Keratinocyte (primary cell): ENCODE measurements around the gene ENTPD6. TPM values are rescaled to one million over a fixed set of nuclear protein-coding genes. Genes with fewer than 3 reads are reported as not detected.

Experiments
- DNase-seq: peaks from one replicate; pipeline ENCODE4 v3.0.0-alpha.2; 2011; ENCODE audit warnings: low read depth, missing footprints, low spot score
- FAIRE-seq: peaks from 2 replicates; lab custom pipeline; 2011; peaks lifted over from hg19 to GRCh38; lab: Jason Lieb, UNC
- H2AFZ ChIP-seq: 2 replicates; pipeline ENCODE4 v1.6.0; 2012; ENCODE audit warnings: low read length, control low read depth, inconsistent platforms; ENCODE audit not compliant: control insufficient read depth
- H3K27ac ChIP-seq: 2 replicates; pipeline ENCODE4 v1.5.1; 2011; ENCODE audit warnings: low read length; ENCODE audit not compliant: control insufficient read depth, insufficient read depth
- H3K27me3 ChIP-seq: 3 replicates; pipeline ENCODE4 v1.6.0; 2011; ENCODE audit warnings: low read length; ENCODE audit not compliant: control insufficient read depth, insufficient read depth; ENCODE audit errors: extremely low read depth
- H3K36me3 ChIP-seq, 2 experiments: 2 replicates in 1 of 2; 3 replicates in 1 of 2; pipeline ENCODE4 v1.5.1; 2011; ENCODE audit warnings: low read length in 2 of 2, mild to moderate bottlenecking in 1 of 2; ENCODE audit not compliant: control insufficient read depth in 2 of 2, insufficient read depth in 2 of 2; ENCODE audit errors: extremely low read depth in 1 of 2
- H3K4me1 ChIP-seq: 3 replicates; pipeline ENCODE4 v1.5.1; 2011; ENCODE audit warnings: low read length; ENCODE audit not compliant: control insufficient read depth, insufficient read depth; ENCODE audit errors: extremely low read depth
- H3K4me2 ChIP-seq: 3 replicates; pipeline ENCODE4 v1.6.0; 2011; ENCODE audit warnings: low read depth, low read length; ENCODE audit not compliant: control insufficient read depth, insufficient read depth; ENCODE audit errors: extremely low read depth
- H3K4me3 ChIP-seq, 3 experiments: fragments of 200-600 bp in 1 of 3; sonication (generic) in 1 of 3; 2 replicates in 2 of 3; 3 replicates in 1 of 3; pipeline ENCODE4 v1.5.1; 2011 to 2016; ENCODE audit warnings: low read length in 3 of 3, mild to moderate bottlenecking in 3 of 3, control low read depth in 2 of 3, inconsistent platforms in 1 of 3, low read depth in 1 of 3, mixed read lengths in 1 of 3, mixed run types in 1 of 3, moderate library complexity in 1 of 3; ENCODE audit not compliant: control insufficient read depth in 2 of 3, insufficient read depth in 2 of 3; ENCODE audit errors: extremely low read depth in 1 of 3
- H3K79me2 ChIP-seq: 2 replicates; pipeline ENCODE4 v1.6.0; 2012; ENCODE audit warnings: low read length; ENCODE audit not compliant: control insufficient read depth, insufficient read depth
- H3K9ac ChIP-seq: 3 replicates; pipeline ENCODE4 v1.6.0; 2011; ENCODE audit warnings: low read length; ENCODE audit not compliant: control insufficient read depth, insufficient read depth; ENCODE audit errors: extremely low read depth
- H3K9me1 ChIP-seq: 3 replicates; pipeline ENCODE4 v1.6.0; 2011; ENCODE audit warnings: low read length; ENCODE audit not compliant: control insufficient read depth, insufficient read depth; ENCODE audit errors: extremely low read depth
- H3K9me3 ChIP-seq: 2 replicates; pipeline ENCODE4 v1.5.1; 2012; ENCODE audit warnings: low read depth, low read length; ENCODE audit not compliant: control insufficient read depth
- H4K20me1 ChIP-seq: 3 replicates; pipeline ENCODE4 v1.6.0; 2011; ENCODE audit warnings: low read length; ENCODE audit not compliant: control insufficient read depth, insufficient read depth; ENCODE audit errors: extremely low read depth
- CTCF ChIP-seq, 3 experiments: IDR thresholded peaks in 1 of 3; conservative IDR thresholded peaks in 1 of 3; optimal IDR thresholded peaks in 1 of 3; 2 replicates in 2 of 3; 3 replicates in 1 of 3; pipeline versions ENCODE3 to v1.5.1; 2011; ENCODE audit warnings: low read length in 3 of 3, mild to moderate bottlenecking in 3 of 3, moderate library complexity in 2 of 3, control low read depth in 1 of 3, inconsistent platforms in 1 of 3; ENCODE audit not compliant: insufficient read depth in 2 of 3; ENCODE audit errors: extremely low read depth in 1 of 3
- EZH2 ChIP-seq: IDR thresholded peaks from one replicate; pipeline ENCODE4 v1.6.1; 2012; ENCODE audit warnings: inconsistent platforms, mild to moderate bottlenecking, low read length, moderate library complexity
- dilution Hi-C: fragments of 300-500 bp; cut with MboI; formaldehyde crosslinking; loops from one replicate; pipeline ENCODE4 v1.7.0; 2020; ENCODE audit warnings: low sequenced_read_pairs; ENCODE audit not compliant: extremely low pct_ligation_motif_present
- polyA plus RNA-seq, 5 experiments: library from polyadenylated mRNA; depleted of rRNA in 3 of 5; stranded (reverse) in 3 of 5; stranded (forward) in 1 of 5; unstranded in 1 of 5; fragments of >200 nt; gene quantifications; 1 replicate in 1 of 5; 2 replicates in 3 of 5; 3 replicates in 1 of 5; pipeline versions ENCODE4 v1.2.1 to v1.2.3, GENCODE V29; 2011 to 2012; ENCODE audit warnings: missing spikeins in 2 of 5, low read depth in 1 of 5, low replicate concordance in 1 of 5

The ENTPD6 gene
- polyA plus RNA-seq, 1 donor (not counting 4 experiments of a cell fraction or from before 2014, with no cell fraction given) = 57.8 TPM

GRCh38 chr20:25199473-25200260 is 4.2 kb downstream of the ENTPD6 start:
- Histone ChIP-seq H4K20me1 (no peaks in the 10 kb centered on the region), H3K79me2 (peaks cover 69% of the 10 kb centered on the region), H3K9me3 (no peaks in the 10 kb centered on the region), H3K4me3 (no peak overlapping the region), H3K4me2 (no peak overlapping the region), H3K36me3 (peaks cover 1 to 9% of the 10 kb centered on the region in 2 experiments), H3K27ac (no peak overlapping the region), H3K4me1 (peaks cover 22% of the 10 kb centered on the region), H3K9me1 (peaks cover under 1% of the 10 kb centered on the region), H2AFZ (no peak overlapping the region), H3K27me3 (no peaks in the 10 kb centered on the region), H3K9ac (no peak overlapping the region)
- FAIRE-seq (no peak), DNase-seq (no peak)
- dilution Hi-C loops = no loop called here
- TF ChIP-seq EZH2 (no peak), CTCF (optimal IDR thresholded peaks at IDR 0.05 in 1 of 3, IDR thresholded peaks at IDR 0.05 in 1 of 3, conservative IDR thresholded peaks at IDR 0.05 in 1 of 3; ENCODE audit: extremely low read depth in 1 of 3, insufficient read depth in 2 of 3, low read length in 3 of 3) (no peak)

- Histone ChIP-seq H3K4me1 (peaks cover 23% of the 10 kb centered on the region), H2AFZ (no peak overlapping the region), H3K79me2 (peaks cover 80% of the 10 kb centered on the region), H3K9me3 (no peaks in the 10 kb centered on the region), H3K4me3 (no peak overlapping the region), H4K20me1 (peaks cover 5% of the 10 kb centered on the region), H3K27me3 (no peaks in the 10 kb centered on the region), H3K27ac (no peak overlapping the region), H3K9ac (no peak overlapping the region), H3K4me2 (no peak overlapping the region), H3K36me3 (peaks cover 13 to 15% of the 10 kb centered on the region in 2 experiments), H3K9me1 (peaks cover 3% of the 10 kb centered on the region)
- dilution Hi-C loops = no loop called here
- DNase-seq (no peak), FAIRE-seq (no peak)
- TF ChIP-seq CTCF (optimal IDR thresholded peaks at IDR 0.05 in 1 of 3, IDR thresholded peaks at IDR 0.05 in 1 of 3, conservative IDR thresholded peaks at IDR 0.05 in 1 of 3; ENCODE audit: extremely low read depth in 1 of 3, insufficient read depth in 2 of 3, low read length in 3 of 3) (no peak), EZH2 (no peak)
Measured at GRCh38 chr20:25203089-25203488, 7.6 kb downstream of the ENTPD6 start.
